ENCODE results near the gene PCP2. TPM values are rescaled to one million over a fixed set of nuclear protein-coding genes. Genes with fewer than 3 reads are reported as not detected.

The PCP2 gene
- total RNA-seq, 1 donor: not detected

DNA sequence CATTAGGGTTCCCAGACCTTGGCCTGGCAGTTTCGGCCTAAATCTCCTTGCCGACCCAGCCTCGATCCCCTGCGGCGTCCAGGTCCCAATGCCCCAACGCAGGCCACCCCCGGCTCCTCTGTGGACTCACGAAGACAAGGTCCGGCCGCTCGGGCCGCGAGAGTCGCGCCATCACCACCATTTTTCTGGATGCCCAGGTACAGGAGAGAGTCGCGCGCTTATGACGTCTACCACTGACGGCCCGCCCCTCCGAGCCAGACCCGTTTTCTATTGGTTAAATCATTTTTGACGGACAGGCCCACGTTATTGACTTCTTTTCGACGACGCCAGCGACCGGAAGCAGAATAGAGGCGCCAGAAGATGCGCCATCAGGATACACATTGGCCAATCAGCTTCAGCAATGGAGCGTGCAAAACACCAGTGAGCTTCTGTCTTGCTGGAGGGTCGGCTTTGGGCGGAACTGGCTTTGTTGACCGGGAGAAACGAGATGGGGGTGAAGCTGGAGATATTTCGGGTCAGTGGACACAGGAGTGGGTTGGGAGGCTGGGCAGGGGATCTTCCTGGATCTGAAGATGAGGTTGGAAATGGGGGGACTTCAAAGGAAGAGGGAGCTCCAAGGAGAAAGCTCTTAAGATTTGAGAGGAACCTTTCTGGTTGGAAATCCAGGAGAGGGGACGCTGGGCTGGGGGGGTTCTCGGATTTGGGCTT is 4.0 kb downstream of the PCP2 start, which contains the start of the genes PET100 and XAB2:
TSS of gene PET100 (plus strand) at position 447 of the 708 bp plus-strand sequence. CDS start at position 488, 41 bp downstream.
TSS of gene XAB2 (minus strand) at position 199 of the 708 bp plus-strand sequence. CDS start at position 181, 18 bp downstream.
- peak within 1 kb of the TSS; percentile 95 for H3K27ac ChIP-seq (ENCODE audit: low read depth, low read length)
- peaks cover 64% of the 10 kb centered on the region for H3K79me2 ChIP-seq (ENCODE audit: insufficient read depth, low read length)
- no peaks in the 10 kb centered on the region for H3K9me3 ChIP-seq (ENCODE audit: low read depth, low read length)
- peaks cover 10% of the 10 kb centered on the region for H4K20me1 ChIP-seq (ENCODE audit: insufficient read depth, low read length)
- H3K36me3 ChIP-seq (ENCODE audit: insufficient read depth, low read length): no peaks in the 10 kb centered on the region
- H2AFZ ChIP-seq (ENCODE audit: low read length): peak within 1 kb of the TSS; percentile 94
- DNase-seq (ENCODE audit: insufficient read length, low spot score, missing footprints): peak; percentile 100
- peak within 1 kb of the TSS; percentile 99 for H3K4me3 ChIP-seq (ENCODE audit: insufficient read depth, low read length)
- TF ChIP-seq, protein P1, sequence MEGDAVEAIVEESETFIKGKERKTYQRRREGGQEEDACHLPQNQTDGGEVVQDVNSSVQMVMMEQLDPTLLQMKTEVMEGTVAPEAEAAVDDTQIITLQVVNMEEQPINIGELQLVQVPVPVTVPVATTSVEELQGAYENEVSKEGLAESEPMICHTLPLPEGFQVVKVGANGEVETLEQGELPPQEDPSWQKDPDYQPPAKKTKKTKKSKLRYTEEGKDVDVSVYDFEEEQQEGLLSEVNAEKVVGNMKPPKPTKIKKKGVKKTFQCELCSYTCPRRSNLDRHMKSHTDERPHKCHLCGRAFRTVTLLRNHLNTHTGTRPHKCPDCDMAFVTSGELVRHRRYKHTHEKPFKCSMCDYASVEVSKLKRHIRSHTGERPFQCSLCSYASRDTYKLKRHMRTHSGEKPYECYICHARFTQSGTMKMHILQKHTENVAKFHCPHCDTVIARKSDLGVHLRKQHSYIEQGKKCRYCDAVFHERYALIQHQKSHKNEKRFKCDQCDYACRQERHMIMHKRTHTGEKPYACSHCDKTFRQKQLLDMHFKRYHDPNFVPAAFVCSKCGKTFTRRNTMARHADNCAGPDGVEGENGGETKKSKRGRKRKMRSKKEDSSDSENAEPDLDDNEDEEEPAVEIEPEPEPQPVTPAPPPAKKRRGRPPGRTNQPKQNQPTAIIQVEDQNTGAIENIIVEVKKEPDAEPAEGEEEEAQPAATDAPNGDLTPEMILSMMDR (IDR thresholded peaks at IDR 0.05; ENCODE audit: extremely low read depth, low read depth, low read length): no peak
- H3K27me3 ChIP-seq (ENCODE audit: insufficient read depth, low read length): no peaks in the 10 kb centered on the region
- peak within 1 kb of the TSS; percentile 100 for H3K4me2 ChIP-seq (ENCODE audit: insufficient read depth, low read length)
- peaks cover 16% of the 10 kb centered on the region for H3K4me1 ChIP-seq (ENCODE audit: insufficient read depth, low read length)

DNA sequence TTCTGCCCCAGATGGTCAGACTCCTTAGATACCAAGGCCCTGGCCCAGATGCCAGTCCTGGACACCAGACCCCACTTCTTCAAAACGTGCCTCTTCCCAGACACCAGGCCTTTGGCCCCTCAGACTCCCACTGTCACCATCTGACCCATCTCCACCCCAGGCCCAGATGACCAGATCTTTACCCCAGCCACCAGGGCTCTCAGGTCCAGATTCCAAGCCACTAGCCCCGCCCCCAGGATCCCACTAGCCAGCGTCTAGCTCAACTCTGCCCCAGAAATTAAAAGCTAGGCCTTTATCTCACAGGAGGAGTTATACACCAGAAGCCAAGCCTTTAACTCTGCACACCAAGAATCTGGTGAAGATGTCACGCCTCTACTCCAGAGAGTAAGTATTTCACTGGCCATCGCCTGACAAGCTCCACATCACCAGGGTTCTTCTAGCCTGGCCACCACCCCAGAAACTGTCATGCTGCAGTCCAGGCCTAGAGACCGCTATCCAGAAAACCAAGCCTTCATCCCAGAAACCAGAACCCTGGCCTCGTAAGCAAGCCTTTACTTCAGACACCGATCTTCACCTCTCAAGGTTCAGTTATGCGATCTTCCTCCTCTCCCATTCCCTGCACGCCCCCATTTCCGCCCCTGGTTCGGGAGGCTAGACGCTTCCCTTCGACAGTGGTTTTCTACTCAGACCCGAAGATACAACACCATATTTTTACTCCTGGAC is 4.8 kb downstream of the PCP2 start:
- TF ChIP-seq, protein P1 (IDR thresholded peaks at IDR 0.05; ENCODE audit: extremely low read depth, low read depth, low read length): no peak
- H3K4me2 ChIP-seq (ENCODE audit: insufficient read depth, low read length): peak overlapping the region; percentile 100
- peak overlapping the region; percentile 94 for H2AFZ ChIP-seq (ENCODE audit: low read length)
- H3K4me1 ChIP-seq (ENCODE audit: insufficient read depth, low read length): peaks cover 16% of the 10 kb centered on the region
- no peaks in the 10 kb centered on the region for H3K9me3 ChIP-seq (ENCODE audit: low read depth, low read length)
- H4K20me1 ChIP-seq (ENCODE audit: insufficient read depth, low read length): peaks cover 10% of the 10 kb centered on the region
- no peaks in the 10 kb centered on the region for H3K36me3 ChIP-seq (ENCODE audit: insufficient read depth, low read length)
- peaks cover 64% of the 10 kb centered on the region for H3K79me2 ChIP-seq (ENCODE audit: insufficient read depth, low read length)
- H3K27ac ChIP-seq (ENCODE audit: low read depth, low read length): peak overlapping the region; percentile 95
- peak overlapping the region; percentile 99 for H3K4me3 ChIP-seq (ENCODE audit: insufficient read depth, low read length)
- DNase-seq (ENCODE audit: insufficient read length, low spot score, missing footprints): no peak
- no peaks in the 10 kb centered on the region for H3K27me3 ChIP-seq (ENCODE audit: insufficient read depth, low read length)

DNA sequence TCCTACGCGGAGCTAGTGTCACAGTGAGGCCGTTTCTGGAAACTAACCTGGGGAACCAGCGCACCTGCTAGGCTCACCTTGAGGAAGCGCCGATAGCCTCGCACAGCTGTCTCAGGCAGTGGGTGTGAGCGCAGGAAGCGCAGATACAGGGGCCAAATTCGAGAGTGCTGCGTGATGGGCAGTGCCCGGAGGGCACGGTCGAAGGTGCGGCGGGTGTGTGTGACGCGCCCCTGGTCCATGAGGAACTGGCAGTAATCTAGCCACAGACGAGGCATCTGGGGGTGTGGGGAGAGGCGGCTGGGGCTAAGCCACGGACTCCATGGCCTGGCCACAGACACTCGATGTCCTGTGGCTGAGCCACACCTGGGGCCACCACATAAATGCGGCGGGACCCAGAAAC is 6.4 kb downstream of the PCP2 start:
- TF ChIP-seq, protein P1 (IDR thresholded peaks at IDR 0.05; ENCODE audit: extremely low read depth, low read depth, low read length): no peak
- DNase-seq (ENCODE audit: insufficient read length, low spot score, missing footprints): peak; percentile 88
- Histone ChIP-seq H3K79me2 (ENCODE audit: insufficient read depth, low read length) (peaks cover 64% of the 10 kb centered on the region), H3K4me1 (ENCODE audit: insufficient read depth, low read length) (peaks cover 16% of the 10 kb centered on the region), H4K20me1 (ENCODE audit: insufficient read depth, low read length) (peaks cover 10% of the 10 kb centered on the region), H2AFZ (ENCODE audit: low read length) (no peak overlapping the region), H3K36me3 (ENCODE audit: insufficient read depth, low read length) (peaks cover 11% of the 10 kb centered on the region), H3K27ac (ENCODE audit: low read depth, low read length) (no peak overlapping the region), H3K4me3 (ENCODE audit: insufficient read depth, low read length) (no peak overlapping the region), H3K4me2 (ENCODE audit: insufficient read depth, low read length) (no peak overlapping the region), H3K9me3 (ENCODE audit: low read depth, low read length) (no peaks in the 10 kb centered on the region), H3K27me3 (ENCODE audit: insufficient read depth, low read length) (no peaks in the 10 kb centered on the region)

Measured in osteoblast (primary cell).